Esophagus muscularis mucosa (tissue), 4 donors: ENCODE data around the gene LCOR.

Experiments
- EP300 ChIP-seq: sonication (generic); formaldehyde crosslinking; IDR thresholded peaks from one replicate; pipeline ENCODE4 v1.6.1; 2017; ENCODE audit warnings: antibody characterized with exemption
- POLR2A ChIP-seq: fragments of 450-650 bp; IDR thresholded peaks from one replicate; pipeline ENCODE4 v1.6.1; 2017; ENCODE audit warnings: antibody characterized with exemption, moderate library complexity, mild to moderate bottlenecking, low read depth
- POLR2AphosphoS5 ChIP-seq, 2 donors: sonication (generic); formaldehyde crosslinking; IDR thresholded peaks; one replicate each; pipeline ENCODE4 v1.6.1; 2017; ENCODE audit warnings: antibody characterized with exemption in 2 of 2
- TF ChIP-seq, protein P1 (sequence below), 3 experiments: fragments of 200-600 bp in 2 of 3; fragments of 450-650 bp in 1 of 3; sonication (generic) in 2 of 3; IDR thresholded peaks; one replicate each; pipeline ENCODE4 v1.5.1; 2017 to 2019; ENCODE audit warnings: antibody characterized with exemption in 3 of 3, mild to moderate bottlenecking in 2 of 3, moderate library complexity in 1 of 3

DNA sequence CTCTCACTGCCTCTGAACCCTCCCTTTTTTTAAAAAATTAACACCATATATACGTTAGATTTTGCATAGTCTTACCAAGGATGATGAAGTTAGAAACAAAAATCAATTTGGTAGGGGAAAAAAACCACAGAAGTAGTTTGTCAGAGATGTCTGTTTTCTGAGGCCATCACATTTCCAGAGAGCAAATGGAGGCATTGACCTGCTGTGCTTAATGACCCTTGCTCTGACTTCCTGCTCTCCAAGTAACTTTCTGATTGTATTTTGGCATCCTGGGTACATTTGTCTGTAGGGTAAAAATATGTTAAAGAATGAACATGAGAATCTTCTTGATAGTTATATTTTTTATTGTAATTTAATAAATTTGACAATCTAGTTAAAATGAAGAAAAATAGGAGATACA, 140.2 kb downstream of the LCOR start:
- no peak for TF ChIP-seq POLR2AphosphoS5 (IDR thresholded peaks at IDR 0.05)
- TF ChIP-seq POLR2A, result no peak
- TF ChIP-seq, protein P1, sequence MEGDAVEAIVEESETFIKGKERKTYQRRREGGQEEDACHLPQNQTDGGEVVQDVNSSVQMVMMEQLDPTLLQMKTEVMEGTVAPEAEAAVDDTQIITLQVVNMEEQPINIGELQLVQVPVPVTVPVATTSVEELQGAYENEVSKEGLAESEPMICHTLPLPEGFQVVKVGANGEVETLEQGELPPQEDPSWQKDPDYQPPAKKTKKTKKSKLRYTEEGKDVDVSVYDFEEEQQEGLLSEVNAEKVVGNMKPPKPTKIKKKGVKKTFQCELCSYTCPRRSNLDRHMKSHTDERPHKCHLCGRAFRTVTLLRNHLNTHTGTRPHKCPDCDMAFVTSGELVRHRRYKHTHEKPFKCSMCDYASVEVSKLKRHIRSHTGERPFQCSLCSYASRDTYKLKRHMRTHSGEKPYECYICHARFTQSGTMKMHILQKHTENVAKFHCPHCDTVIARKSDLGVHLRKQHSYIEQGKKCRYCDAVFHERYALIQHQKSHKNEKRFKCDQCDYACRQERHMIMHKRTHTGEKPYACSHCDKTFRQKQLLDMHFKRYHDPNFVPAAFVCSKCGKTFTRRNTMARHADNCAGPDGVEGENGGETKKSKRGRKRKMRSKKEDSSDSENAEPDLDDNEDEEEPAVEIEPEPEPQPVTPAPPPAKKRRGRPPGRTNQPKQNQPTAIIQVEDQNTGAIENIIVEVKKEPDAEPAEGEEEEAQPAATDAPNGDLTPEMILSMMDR (IDR thresholded peaks at IDR 0.05), result no peak
- TF ChIP-seq EP300, result no peak
